HG02870 (cell line): ENCODE data around the gene GPR68.
"Not testable (repeated sequence)": the region's sequence is repeated elsewhere in the genome, so short reads cannot be mapped to it uniquely, and the experiment has no call there.

Source experiments
- ATAC-seq: cut with Tn5 transposase; IDR thresholded peaks from one replicate; pipeline ENCODE4 v1.9.1; 2021; ENCODE audit warnings: mild to moderate bottlenecking, moderate library complexity; ENCODE audit not compliant: unreplicated experiment

The GPR68 gene

GRCh38 chr14:91230397-91231035 is 14.0 kb downstream of the GPR68 start:
- no peak for ATAC-seq

DNA sequence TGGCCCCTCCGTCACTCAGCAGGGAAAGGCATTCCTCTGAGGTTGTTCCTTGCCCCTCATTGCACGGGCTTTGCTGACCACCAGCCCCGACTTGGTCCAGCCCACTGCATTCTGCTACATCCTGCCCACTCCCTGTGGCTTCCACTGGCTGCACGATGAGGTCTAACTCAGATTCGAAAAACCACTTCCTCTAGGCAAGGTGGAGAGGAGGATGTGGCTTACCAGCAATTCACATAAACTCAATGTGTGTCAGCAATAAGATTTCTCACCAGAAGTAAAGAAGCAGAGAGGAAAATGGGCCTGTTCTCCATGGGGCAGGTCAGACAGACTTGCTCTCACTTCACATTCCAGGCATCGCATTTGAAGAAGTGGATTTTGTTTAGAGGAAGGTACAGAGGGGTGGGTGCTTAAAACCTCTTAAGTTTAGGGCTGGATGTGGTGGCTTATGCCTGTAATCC is 14.7 kb downstream of the GPR68 start:
- ATAC-seq: peak; percentile 61

- ATAC-seq: no peak
Measured at GRCh38 chr14:91229005-91229382, 15.5 kb downstream of the GPR68 start.

DNA sequence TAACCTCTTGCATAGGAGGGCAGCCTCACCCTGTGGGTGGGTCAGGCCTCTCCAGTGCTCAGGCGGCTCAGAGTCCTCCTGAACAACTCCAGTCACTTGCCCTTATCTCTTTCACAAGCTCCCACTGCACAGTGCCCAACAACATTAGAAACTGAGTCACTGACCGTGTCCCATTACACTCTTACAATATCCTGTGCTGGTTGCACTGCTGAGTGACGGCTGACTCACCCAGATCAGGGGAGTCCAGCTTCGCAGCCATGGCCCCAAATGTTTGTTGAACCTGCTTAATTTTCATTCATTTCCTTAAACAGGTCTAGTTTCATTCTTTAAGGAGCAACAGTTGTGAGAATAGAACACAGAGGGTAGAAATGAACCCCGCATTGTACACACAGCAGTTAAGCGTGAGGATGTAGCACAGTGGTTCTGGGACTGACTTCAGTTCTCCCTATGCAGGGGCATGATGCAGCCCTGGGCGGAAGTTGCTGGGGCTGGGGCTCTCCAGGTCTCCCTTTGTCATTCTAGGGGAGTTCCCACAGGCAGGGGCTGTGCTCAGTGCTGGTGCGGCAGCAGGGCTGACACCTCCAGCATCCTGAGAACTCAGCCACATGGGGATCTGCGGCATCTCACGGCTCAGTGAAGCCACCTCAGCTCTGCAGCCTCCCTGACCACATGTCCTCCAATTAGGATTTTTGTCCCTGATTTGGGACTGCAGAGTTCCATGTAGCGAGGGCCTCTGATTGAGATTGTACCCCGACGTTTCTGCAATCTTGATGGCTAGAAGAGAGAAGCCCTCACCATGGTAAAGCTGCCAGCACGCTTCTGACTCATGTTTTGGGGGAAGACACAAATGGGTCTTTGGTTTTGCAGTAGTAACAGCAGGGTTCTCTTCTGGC is 16.1 kb downstream of the GPR68 start:
- ATAC-seq: peak; percentile 86

- ATAC-seq: no peak
Measured at GRCh38 chr14:91227183-91227628, 17.3 kb downstream of the GPR68 start.

DNA sequence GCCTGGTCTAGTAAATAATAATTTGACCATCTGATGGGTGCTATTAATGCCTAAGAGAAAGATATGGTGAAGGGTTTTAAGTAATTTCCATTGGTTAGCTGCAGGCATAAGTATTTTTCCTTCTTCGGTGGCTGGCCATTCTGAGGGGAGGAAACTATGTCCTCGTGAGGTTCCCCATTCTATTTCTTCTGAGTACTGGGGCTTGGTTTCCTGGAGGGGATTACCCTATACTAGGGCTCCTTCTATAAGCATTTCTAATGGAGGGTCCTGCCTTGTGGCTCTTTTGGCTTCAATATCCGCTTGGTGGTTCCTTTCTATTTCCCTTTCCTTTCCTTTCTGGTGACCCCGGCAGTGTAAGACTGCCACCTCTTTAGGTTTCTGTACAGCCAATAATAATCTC is 18.1 kb downstream of the GPR68 start:
- ATAC-seq: not testable (repeated sequence)

DNA sequence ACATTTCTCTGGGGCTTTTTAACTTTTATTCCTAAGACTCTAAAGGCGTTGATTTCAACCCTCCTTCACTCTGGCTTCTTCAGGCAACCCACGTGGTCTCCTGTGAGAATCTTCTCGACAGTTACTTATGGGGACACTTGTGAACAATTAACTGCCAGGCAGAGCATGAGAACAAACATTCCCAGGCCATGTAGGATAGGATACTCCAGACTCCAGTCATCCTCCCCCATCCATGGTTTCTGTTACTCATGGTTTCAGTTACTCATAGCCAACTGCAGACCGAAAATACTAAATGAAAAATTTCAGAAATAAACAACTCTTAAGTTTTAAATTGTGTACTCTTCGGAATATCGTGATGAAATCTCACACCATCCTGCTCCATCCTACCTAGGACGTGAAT is 19.5 kb downstream of the GPR68 start:
- ATAC-seq: no peak

DNA sequence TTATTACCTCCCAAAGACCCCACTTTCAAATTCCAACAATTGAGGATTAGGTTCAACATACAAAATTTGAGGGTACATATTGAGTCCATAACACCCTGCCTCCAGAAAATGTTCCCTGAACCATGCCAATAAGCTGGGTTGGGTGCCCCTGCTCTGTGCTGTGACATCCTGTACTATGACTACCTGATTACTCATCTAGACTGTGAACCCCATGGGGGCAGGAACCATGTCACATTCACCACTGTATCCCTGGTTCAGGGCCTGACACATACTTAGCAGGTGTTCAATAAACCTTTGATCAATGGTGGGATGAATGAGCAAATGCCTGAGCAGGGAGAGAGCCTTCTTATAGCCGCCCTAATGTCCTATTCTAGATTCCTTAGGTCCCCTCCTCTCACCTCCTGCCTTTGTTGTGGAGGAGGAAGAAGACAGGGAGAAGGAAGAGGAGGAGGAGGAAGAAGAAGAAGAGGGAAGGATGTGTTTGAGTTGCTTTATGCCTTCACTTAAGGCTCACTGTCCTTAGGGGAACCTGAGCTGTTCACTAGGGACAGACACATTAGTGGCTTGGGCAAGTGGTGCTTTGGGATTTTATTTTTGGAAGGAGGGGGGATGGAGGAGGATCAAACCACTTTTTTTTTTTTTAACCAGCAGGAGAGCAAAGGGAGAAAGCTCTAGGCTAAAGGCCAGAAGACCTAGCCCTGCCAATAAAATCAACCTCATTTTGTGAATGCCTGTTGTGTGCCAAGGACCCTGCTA is 21.3 kb downstream of the GPR68 start:
- no peak for ATAC-seq

DNA sequence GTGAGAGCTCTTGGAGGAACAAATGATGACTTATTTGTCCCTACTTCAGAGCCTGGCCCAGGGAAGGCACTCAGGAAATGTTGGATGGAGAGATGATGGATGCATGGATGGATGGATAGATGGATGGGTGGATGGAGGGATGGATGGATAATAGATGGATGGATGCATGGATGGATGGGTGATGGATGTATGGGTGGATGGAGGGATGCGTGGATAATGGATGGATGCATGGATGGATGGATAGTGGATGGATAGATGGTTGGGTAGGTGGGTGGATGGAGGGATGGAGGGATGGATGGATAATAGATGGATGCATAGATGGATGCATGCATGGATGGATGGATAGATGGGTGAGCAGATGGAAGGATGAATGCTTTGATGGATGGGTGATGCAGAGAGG is 23.2 kb downstream of the GPR68 start:
- ATAC-seq: no peak

- no peak for ATAC-seq
Measured at GRCh38 chr14:91220581-91221000, 23.9 kb downstream of the GPR68 start.

DNA sequence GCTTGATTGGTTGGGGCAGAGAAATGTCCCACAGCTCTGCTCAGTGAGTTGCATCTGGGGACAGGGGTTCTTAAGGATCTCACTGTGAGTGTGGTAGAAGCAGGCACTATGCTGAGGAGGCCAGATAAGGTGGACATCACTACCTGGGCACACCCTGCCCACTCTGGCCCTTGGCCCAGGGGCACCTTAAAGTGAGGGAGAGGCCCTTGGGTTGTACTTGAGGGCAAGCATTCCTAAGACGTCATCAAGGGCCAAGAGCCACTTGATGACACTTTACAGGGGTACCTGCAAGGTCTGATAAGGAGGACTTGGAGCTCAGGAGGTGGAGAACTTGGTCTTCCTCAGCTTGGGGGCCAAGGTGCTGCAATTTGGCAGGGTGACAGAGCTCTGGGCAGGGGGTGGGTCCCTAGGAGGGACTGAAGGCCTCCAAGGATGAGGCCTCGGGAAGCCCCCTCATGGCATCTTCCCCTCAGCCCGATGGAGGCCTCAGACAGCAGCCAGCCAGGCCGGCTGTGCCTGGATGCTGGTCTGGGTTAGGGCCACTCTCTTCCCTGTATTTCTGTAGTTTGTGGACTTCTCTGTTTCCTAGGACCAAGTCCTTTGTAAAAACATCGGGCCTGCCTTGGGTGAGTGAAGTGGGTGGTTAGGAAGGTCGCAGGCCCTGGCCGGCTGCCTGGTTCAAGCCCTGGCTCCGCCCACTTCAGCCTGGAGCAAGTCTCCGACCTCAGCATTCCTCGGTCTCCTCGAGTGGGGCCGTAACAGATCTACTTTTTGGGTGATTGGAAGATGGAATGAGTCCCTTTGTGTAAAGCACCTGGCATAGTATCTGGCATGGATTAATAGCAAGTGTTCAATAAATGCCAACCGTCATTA is 24.8 kb downstream of the GPR68 start:
- ATAC-seq: no peak

- no peak for ATAC-seq
Measured at GRCh38 chr14:91218014-91218413, 26.5 kb downstream of the GPR68 start.

DNA sequence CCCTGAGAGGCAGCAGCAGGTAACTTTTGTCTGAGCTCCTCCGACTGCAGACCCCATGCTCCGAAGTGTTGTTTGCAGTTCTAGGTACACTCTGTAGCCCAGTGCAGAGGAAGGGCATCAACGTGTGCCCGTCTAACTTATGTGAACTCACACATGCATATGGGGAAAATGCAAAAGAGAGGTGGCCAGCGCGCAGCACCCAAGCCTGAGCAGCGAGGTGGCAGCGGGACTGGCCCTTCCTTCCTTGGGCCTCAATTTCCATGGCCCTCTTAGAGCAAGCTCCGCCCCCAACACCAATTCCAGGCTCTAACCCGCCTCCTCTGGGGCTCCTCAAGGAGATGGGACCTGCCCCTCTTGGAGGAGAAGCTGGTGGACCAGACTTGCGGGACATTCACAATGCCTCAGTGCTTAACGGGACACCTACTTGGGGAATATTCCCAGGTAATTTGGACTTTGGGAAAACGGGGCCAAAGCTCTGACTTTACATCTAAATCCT is 27.7 kb downstream of the GPR68 start:
- ATAC-seq: no peak

GRCh38 chr14:91215381-91215780 is 29.1 kb downstream of the GPR68 start:
- no peak for ATAC-seq

DNA sequence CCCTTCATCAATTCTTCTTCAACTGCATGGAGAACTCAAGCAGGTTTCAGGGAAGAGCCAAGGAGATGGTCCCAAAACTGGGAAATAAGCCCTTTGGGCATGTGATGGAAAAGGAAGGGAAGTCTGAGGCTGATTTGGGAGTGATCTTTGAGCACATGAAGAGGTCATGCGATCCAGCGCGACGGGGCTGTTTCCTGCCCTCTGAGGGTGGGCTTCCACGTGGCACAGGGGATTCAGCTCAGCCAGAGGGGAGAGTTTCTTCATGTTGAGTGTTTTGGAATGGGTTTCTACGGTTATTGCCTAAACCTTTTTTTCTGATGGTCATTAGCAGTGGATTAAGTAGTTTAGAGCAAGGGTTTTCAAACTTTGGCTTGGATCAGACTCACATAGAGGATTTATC is 30.2 kb downstream of the GPR68 start:
- no peak for ATAC-seq

GRCh38 chr14:91211017-91211416 is 33.5 kb downstream of the GPR68 start:
- ATAC-seq: no peak

GRCh38 chr14:91207008-91207407 is 37.5 kb downstream of the GPR68 start:
- ATAC-seq: no peak

GRCh38 chr14:91205459-91205858 is 39.0 kb downstream of the GPR68 start:
- ATAC-seq: no peak

- ATAC-seq: no peak
Measured at GRCh38 chr14:91204657-91205056, 39.8 kb downstream of the GPR68 start.

DNA sequence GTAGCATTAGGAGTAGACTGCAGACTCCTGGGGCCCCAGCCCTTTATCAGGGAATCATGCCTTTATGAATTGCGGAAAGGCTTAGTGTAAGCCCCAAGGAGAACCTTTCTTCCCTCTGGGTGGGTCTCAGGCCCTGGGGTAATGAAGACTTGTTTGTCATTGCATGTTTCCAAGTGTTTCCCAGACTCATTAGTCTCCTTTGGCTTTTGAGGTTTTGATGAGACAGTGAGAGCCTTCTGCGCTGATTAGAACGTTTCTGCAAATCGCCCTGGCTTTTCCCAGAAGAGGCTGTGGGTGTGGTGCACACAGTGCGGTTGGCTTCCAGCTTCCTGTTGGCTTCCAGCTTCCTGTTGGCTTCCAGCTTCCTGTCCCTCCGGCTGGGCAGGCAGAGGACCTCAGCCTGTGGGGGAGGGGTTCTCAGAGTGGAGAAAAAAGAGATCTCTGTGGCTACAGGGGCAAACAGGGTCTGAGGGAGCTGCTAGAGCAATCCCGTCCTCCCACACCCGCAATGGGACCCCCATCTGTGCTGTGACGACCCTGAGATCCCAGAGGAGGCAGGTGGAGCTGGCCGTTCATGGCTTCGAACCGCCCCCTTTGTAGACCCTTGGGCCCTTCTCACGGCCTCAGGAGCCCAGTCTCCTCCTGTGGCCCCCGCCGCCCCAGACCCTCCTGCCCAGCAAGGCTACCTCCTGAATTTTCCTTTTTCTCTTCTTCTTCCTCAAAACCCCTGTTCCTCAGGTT is 42.1 kb downstream of the GPR68 start:
- no peak for ATAC-seq
